Kidney epithelial cell (primary cell): Measurements from ENCODE around the gene MMP17. TPM values are rescaled to one million over a fixed set of nuclear protein-coding genes. Genes with fewer than 3 reads are reported as not detected.
A peak's percentile ranks its signal among the peaks of the same experiment; 100 is the strongest.

Experiments used
- DNase-seq: peaks from one replicate; pipeline ENCODE4 v3.0.0-alpha.2; 2010; ENCODE audit warnings: low read depth
- H3K27me3 ChIP-seq: 2 replicates; pipeline ENCODE4 v1.6.0; 2011; ENCODE audit warnings: low read length; ENCODE audit not compliant: control insufficient read depth, insufficient read depth
- H3K36me3 ChIP-seq: 2 replicates; pipeline ENCODE4 v1.5.1; 2011; ENCODE audit warnings: low read length; ENCODE audit not compliant: control insufficient read depth, insufficient read depth
- H3K4me3 ChIP-seq: 2 replicates; pipeline ENCODE4 v1.5.1; 2011; ENCODE audit warnings: low read depth, mild to moderate bottlenecking, control low read depth, low read length
- CTCF ChIP-seq: IDR thresholded peaks from 2 replicates; pipeline ENCODE4 v1.5.1; 2011; ENCODE audit warnings: mild to moderate bottlenecking, moderate library complexity, low read length, control low read depth, inconsistent platforms; ENCODE audit not compliant: insufficient read depth, poor library complexity, severe bottlenecking
- total RNA-seq: library from RNA; depleted of rRNA; stranded (reverse); fragments of >200 nt; gene quantifications from 2 replicates; pipeline ENCODE4 v1.2.3, GENCODE V29; 2015

MMP17 gene
- total RNA-seq, 1 donor from 2014 or later, result 1.7 TPM

GRCh38 chr12:131892711-131893604 lies 64.8 kb downstream of the MMP17 start:
- Histone ChIP-seq H3K27me3 (no peaks in the 10 kb centered on the region), H3K36me3 (no peaks in the 10 kb centered on the region), H3K4me3 (no peak overlapping the region)
- no peak for TF ChIP-seq CTCF
- no peak for DNase-seq

GRCh38 chr12:131893605-131894312 lies 65.6 kb downstream of the MMP17 start:
- H3K27me3 ChIP-seq, result no peaks in the 10 kb centered on the region
- no peak for TF ChIP-seq CTCF
- H3K4me3 ChIP-seq, result peak overlapping the region; percentile 12
- H3K36me3 ChIP-seq, result no peaks in the 10 kb centered on the region
- DNase-seq, result no peak

- DNase-seq, result peak; percentile 23
- no peaks in the 10 kb centered on the region for H3K36me3 ChIP-seq
- no peaks in the 10 kb centered on the region for H3K27me3 ChIP-seq
- no peak for TF ChIP-seq CTCF
- H3K4me3 ChIP-seq, result peak within 1 kb of the TSS; percentile 57
These were observed 66.2 kb downstream of the MMP17 start, which contains the start of gene ULK1 for GRCh38 chr12:131894313-131894860. ULK1 (plus strand) TSS chr12:131894622; CDS start chr12:131895002, 380 bp downstream.

GRCh38 chr12:131894981-131895639 lies 66.9 kb downstream of the MMP17 start:
- peak overlapping the region; percentile 57 for H3K4me3 ChIP-seq
- H3K36me3 ChIP-seq, result no peaks in the 10 kb centered on the region
- no peak for DNase-seq
- TF ChIP-seq CTCF, result no peak
- no peaks in the 10 kb centered on the region for H3K27me3 ChIP-seq

- DNase-seq, result no peak
- Histone ChIP-seq H3K36me3 (no peaks in the 10 kb centered on the region), H3K4me3 (peak overlapping the region; percentile 57), H3K27me3 (no peaks in the 10 kb centered on the region)
- TF ChIP-seq CTCF, result no peak
These were observed 67.5 kb downstream of the MMP17 start for GRCh38 chr12:131895640-131896079.
